GM18505 (cell line): Measurements from ENCODE around the gene ATXN2L.
A peak's percentile ranks its signal among the peaks of the same experiment; 100 is the strongest.

Source experiments
- ATAC-seq: cut with Tn5 transposase; IDR thresholded peaks from one replicate; pipeline ENCODE4 v1.9.1; 2021; ENCODE audit not compliant: unreplicated experiment
- POLR2A ChIP-seq: IDR thresholded peaks from 4 replicates; pipeline ENCODE4 v1.6.1; 2011; ENCODE audit warnings: borderline replicate concordance; ENCODE audit not compliant: insufficient read depth, insufficient read length; ENCODE audit errors: extremely low read depth

The ATXN2L gene

DNA sequence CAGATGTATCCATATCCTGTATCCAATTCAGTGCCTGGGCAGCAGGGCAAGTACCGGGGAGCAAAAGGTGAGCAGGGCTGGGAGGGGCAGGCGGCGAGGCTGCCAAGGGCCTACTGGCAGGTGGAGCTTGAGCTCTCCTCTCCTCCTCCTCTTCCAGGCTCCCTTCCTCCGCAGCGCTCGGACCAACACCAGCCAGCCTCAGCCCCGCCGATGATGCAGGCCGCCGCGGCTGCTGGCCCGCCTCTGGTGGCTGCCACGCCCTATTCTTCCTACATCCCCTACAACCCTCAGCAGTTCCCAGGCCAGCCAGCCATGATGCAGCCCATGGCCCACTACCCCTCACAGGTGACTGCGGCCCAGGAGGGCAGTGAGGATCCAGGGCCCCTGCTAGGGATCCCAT lies 11.6 kb downstream of the ATXN2L start:
- no peak for ATAC-seq
- TF ChIP-seq POLR2A: no peak

DNA sequence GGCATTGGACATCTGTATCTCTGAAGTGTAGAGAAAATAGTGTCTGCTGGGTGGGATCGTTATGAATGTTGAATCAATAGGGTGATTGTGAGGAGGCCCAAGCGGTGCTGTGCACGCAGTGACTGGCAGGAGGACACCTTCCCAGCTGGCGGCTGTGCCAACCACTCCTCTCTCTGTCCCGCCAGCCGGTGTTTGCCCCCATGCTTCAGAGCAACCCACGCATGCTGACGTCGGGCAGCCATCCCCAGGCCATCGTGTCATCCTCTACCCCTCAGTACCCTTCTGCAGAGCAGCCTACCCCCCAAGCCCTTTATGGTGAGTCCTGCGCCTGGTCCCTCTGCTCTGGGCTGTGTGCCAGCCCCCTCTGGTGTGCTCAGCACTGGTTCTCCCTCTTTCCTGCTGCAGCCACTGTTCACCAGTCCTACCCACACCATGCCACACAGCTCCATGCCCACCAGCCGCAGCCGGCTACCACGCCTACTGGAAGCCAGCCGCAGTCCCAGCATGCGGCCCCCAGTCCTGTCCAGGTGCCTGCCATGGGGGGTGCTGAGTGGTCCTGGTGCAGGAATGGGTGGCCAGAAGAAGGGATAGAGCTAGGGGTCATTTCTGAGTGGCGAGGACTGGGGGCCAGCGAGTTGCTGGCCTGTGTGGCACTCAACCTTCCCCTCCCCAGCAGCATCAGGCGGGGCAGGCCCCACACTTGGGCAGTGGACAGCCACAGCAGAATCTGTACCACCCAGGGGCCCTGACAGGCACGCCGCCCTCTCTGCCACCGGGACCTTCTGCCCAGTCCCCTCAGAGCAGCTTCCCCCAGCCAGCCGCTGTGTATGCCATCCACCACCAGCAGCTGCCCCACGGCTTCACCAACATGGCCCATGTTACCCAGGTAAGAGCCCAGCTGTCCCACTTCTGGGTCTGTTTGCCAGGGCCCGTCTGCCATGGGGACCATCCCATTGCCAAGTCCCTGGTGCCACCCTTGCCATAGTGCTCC lies 12.4 kb downstream of the ATXN2L start:
- no peak for ATAC-seq
- TF ChIP-seq POLR2A: no peak

DNA sequence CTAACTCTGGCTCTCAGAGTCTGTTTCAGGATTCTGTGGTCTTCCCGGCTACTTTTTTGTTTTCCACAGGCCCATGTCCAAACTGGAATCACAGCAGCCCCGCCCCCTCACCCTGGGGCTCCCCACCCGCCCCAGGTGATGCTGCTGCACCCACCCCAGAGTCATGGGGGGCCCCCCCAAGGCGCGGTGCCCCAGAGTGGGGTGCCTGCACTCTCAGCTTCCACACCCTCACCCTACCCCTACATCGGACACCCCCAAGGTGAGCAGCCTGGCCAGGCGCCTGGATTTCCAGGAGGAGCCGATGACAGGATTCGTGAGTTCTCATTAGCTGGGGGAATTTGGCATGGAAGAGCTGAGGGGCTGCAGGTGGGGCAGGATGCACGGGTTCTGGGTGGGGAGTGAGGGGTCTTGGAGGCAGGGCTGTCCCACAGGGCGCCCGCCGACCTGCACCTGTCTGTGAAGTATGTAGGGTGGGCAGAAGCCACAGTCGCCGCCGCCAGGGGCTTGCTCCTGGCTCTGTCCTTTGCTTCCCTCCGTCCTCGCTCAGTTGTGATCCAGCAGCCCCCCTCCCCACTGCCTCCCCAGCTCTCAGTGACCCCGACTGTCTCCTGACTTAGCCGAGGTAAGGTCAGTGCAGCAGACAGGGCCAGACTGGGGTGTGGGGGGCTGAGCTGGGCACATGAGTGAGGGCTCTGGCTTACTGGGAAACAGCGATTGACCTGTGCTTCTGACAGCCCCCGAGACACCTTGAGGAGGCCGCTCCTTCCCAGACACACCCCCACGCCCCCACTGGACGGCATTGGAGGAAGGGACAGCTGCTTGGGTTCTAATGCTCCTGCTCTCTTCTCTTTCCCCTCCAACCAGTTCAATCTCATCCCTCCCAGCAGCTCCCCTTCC lies 13.3 kb downstream of the ATXN2L start:
- TF ChIP-seq POLR2A: peak; percentile 5
- no peak for ATAC-seq

DNA sequence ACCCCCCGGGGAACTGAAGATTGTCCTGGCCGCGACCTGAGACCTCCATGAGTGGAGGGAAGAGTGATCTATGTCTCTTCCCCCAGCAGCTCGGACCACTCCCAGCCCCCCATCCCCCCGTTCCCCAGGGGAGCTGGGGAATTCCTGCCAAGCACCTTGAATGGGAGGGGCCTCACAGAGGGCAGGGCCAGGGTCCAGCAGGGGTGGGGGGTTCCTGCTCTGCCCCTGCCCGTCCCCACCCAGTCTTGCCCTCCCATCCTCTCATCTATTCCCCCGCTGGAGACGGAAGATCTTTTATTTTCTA lies 13.9 kb downstream of the ATXN2L start:
- ATAC-seq: no peak

DNA sequence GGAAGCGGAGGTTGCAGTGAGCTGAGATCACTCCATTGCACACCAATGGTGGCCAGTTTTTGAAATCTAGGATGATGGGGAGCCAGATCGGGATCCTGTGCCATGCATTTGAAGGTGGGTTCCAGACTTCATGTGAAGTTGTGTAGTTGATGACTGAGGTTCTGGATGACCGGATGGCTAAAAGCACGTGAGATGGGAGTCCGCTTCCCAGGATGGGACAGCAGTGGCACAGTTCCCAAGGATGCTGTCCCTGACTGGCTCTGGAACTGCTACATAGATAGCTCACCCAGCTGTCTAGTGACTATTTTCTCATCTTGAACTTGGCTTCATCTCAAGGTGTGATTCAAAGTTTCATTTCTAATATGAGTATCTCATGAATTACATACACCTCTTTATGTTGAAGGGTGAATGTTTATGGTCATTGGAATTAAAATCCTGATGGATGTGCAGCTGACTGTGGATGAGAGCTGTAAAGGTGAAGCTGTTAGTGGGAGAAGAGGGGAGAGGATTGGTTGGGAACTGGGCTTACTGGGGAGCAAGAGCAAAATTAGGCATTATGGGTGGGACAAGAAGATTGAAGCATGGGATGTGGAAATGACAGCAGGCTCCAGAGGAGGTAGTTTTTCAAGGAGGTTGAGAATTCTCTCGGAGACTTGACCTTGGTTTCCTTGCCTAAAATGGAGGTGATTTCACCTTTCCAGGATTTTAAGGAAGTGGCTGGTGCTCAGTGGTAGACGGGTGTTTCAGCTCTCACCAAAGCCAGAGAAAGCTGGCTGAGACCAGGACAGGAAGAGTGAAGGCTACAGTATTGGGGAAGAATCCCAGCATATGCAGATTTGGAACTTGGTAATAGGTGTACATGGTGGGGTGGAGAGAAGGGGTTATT lies 15.1 kb downstream of the ATXN2L start:
- TF ChIP-seq POLR2A: no peak
- ATAC-seq: no peak

More for the DNA sequence above, 13.9 kb downstream of the ATXN2L start:
- no peak for TF ChIP-seq POLR2A

DNA sequence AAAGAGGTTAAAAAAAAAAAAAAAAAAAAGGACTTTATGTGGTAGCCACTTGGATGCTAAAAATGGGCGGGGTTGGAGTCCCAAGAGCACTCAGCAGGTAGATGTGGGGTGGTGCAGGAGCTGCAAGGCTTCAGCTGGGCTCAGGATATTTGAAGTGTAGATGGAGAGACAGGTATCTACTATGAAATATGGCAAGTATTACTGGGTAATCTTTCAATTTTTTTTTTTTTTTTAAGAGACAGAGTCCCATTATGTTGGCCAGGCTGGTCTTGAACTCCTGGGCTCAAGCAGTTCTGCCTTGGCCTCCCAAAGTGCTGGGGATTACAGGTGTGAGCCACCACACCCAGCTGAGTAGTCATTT lies 15.7 kb downstream of the ATXN2L start:
- TF ChIP-seq POLR2A: no peak
- no peak for ATAC-seq

DNA sequence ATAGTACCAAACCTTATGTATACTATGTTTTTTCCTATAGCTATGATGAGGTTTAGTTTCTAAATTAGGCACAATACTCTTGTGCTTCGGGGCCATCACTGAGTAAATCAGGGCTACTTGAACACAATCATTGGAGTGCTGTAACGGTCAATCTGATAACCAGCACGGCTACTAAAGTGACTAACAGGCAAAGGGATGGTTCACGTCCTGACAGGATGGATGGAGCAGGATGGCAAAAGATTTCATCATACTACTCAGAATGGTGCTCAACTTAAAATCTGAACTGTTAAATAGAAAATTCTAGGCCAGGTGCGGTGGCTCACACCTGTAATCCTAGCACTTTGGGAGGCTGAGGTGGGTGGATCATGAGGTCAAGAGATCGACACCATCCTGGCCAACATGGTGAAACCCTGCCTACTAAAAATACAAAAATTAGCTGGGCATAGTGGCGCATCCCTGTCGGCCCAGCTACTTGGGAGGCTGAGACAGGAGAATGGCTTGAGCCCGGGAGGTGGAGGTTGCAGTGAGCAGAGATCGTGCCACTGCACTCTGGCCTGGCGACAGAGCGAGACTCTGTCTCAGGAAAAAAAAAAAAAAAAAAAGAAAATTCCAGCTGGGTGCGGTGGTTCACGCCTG lies 16.3 kb downstream of the ATXN2L start:
- TF ChIP-seq POLR2A: no peak
- no peak for ATAC-seq

DNA sequence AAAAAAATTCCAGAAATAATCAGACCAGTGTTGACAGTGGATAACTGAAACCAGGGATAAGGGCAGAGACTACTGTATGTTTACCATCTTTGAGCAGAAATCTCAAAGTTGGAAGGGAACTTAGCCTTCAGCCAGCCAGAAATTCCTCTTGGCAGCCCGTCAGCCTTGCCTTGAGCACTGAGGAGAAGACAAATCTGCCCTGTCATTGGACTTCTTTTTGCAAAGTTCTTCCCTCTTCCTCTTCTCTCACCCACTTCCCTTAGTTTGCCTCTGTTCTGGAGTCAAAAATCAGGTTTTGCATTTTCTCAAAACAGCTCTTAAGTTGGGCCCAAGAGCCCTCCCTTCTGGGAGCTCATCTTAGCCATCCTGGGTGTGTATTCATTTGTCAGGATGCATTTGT lies 17.1 kb downstream of the ATXN2L start:
- no peak for TF ChIP-seq POLR2A
- no peak for ATAC-seq

DNA sequence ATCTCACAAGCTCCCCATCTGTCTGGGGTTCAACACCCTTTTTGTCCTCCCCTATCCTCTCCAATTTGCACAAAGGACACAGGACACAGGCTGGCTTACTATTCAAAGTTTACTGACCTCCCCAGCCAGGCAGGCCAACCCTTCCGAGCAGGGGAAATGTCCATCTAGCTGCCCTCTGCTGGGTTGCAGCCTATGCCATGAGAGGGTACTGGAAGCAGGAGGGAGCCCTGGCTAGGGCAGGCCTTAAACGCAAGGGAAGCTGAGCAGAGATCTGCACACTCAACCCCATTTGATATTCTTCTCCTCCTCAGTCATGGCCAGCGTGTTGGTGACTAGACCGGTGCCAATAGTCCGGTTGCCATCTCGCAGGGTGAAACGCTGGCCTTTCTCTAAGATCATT lies 19.9 kb downstream of the ATXN2L start:
- ATAC-seq: no peak
- no peak for TF ChIP-seq POLR2A

DNA sequence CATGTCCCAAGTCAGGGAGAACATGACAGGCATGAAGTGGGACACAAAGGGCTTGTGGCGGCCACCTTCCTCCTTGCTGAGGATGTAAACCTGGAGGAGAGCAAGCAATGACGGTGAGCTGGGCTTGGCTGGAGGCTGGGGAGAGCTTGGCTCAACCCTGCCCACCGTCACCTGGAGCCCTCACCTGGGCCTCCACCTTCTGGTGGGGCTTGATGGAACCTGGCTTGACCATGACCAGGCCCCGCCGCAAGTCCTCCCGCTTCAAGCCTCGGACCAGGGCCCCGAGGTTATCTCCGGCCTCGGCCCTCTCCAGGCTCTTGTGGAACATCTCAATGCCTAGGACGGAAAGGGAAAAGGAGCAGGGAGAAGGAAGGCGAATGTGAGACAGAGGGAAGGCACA lies 21.0 kb downstream of the ATXN2L start:
- no peak for TF ChIP-seq POLR2A
- ATAC-seq: no peak

DNA sequence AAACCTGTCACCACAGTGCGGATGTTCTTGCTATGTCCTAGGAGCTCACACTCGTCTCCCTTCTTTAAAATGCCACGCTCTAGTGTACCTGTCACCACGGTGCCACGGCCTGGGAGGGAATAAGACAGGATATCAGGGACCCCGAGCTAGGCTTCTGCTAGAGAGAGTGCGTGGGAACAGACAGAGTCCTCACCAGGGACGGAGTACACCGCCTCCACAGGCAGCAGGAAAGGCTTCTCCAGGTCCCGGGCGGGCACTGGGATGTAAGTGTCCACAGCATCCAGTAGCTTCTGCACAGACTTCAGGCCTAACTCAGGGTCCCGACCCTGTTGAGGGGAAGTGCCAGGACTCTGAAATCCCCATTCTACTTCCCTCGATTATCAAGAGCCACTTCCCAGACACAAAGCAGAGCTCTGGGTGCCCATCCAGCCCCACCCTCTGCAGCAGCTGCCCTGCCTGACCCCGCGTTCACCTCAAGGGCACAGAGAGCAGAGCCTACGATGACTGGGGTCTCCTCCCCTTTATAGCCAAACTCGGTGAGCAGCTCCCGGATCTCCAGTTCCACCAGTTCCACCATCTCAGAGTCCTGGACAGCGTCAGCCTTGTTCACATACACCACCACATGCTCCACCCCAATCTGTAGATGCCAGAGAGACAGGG lies 21.6 kb downstream of the ATXN2L start:
- no peak for TF ChIP-seq POLR2A
- no peak for ATAC-seq

DNA sequence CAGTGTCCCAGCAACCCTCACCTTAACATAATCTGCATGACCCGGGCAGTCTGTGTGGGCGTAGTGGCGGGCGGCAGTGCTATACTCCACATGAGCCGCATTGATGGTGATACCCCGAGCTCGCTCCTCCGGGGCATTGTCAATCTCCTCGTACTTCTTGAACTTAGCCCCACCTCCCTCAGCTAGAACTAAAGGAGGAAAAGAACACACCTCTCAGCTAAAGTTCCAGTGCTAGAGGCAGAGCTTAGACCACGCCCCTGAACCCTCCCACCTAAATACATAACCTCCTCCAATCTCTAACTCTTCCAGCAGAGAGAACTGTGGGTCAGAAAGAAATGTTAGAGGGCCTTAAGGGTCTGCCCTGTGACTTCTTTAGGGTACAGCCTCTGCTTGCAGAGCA lies 22.5 kb downstream of the ATXN2L start:
- no peak for TF ChIP-seq POLR2A
- ATAC-seq: no peak
